HepG2 (cell line): ENCODE measurements around the gene AKAP12. TPM values are rescaled to one million over a fixed set of nuclear protein-coding genes. Genes with fewer than 3 reads are reported as not detected.

Experiments
- AHR ChIP-seq: IDR thresholded peaks from 2 replicates; pipeline ENCODE4 v1.6.1; 2018; ENCODE audit warnings: missing genetic modification reagents, missing compliant biosample characterization
- CREBL2 ChIP-seq: sonication (generic); formaldehyde crosslinking; IDR thresholded peaks from 2 replicates; pipeline ENCODE4 v1.8.1; 2023; ENCODE audit warnings: missing genetic modification reagents, mild to moderate bottlenecking, borderline replicate concordance
- ELK4 ChIP-seq: sonication (generic); formaldehyde crosslinking; IDR thresholded peaks from 2 replicates; pipeline ENCODE4 v1.9.0; 2021; ENCODE audit warnings: missing genetic modification reagents, borderline replicate concordance
- FIP1L1 ChIP-seq: fragments of 200-400 bp; formaldehyde crosslinking; IDR thresholded peaks from 2 replicates; pipeline ENCODE4 v1.6.1; 2018; ENCODE audit warnings: low read depth, mild to moderate bottlenecking, low read length, moderate library complexity, borderline replicate concordance; ENCODE audit not compliant: insufficient read depth
- FOXA1 ChIP-seq, 2 experiments: fragments of 450-650 bp in 1 of 2; sonication (generic) in 1 of 2; formaldehyde crosslinking in 1 of 2; IDR thresholded peaks; 2 replicates each; pipeline versions ENCODE4 v1.4.0 to v1.6.1; 2016 to 2020; ENCODE audit warnings: missing genetic modification reagents in 1 of 2
- HCFC1 ChIP-seq: fragments of 150-350 bp; IDR thresholded peaks from 2 replicates; pipeline ENCODE4 v1.6.1; 2014; ENCODE audit warnings: low read depth, low read length
- HOXA3 ChIP-seq: sonication (generic); formaldehyde crosslinking; IDR thresholded peaks from 2 replicates; pipeline ENCODE4 v1.5.0; 2020; ENCODE audit warnings: missing genetic modification reagents
- IKZF5 ChIP-seq: IDR thresholded peaks from 2 replicates; pipeline ENCODE4 v1.6.1; 2018; ENCODE audit warnings: missing genetic modification reagents, mild to moderate bottlenecking, missing compliant biosample characterization
- NFYB ChIP-seq: sonication (generic); formaldehyde crosslinking; IDR thresholded peaks from 2 replicates; pipeline ENCODE4 v1.4.0; 2020; ENCODE audit warnings: missing genetic modification reagents
- NKX3-1 ChIP-seq: sonication (generic); formaldehyde crosslinking; IDR thresholded peaks from 2 replicates; pipeline ENCODE4 v1.5.0; 2020; ENCODE audit warnings: missing genetic modification reagents
- NR2F6 ChIP-seq, 2 experiments: IDR thresholded peaks; 2 replicates each; pipeline ENCODE4 v1.6.1; 2016; ENCODE audit warnings: antibody characterized with exemption in 1 of 2, mild to moderate bottlenecking in 1 of 2
- ONECUT2 ChIP-seq: sonication (generic); formaldehyde crosslinking; IDR thresholded peaks from 2 replicates; pipeline ENCODE4 v1.4.0; 2020; ENCODE audit warnings: missing genetic modification reagents
- SMAD1 ChIP-seq: sonication (generic); formaldehyde crosslinking; IDR thresholded peaks from 2 replicates; pipeline ENCODE4 v1.4.0; 2020; ENCODE audit warnings: missing genetic modification reagents, low read depth, mild to moderate bottlenecking, borderline replicate concordance
- TAF1 ChIP-seq: sonication (generic); formaldehyde crosslinking; IDR thresholded peaks from 2 replicates; pipeline ENCODE4 v1.4.0; 2020; ENCODE audit warnings: missing genetic modification reagents
- TIGD3 ChIP-seq: sonication (generic); formaldehyde crosslinking; IDR thresholded peaks from 2 replicates; pipeline ENCODE4 v1.5.1; 2020; ENCODE audit warnings: mild to moderate bottlenecking, missing genetic modification reagents, borderline replicate concordance
- YY1 ChIP-seq: IDR thresholded peaks from 2 replicates; pipeline ENCODE4 v1.6.1; 2011; ENCODE audit warnings: low read length, low read depth, moderate library complexity, mild to moderate bottlenecking; ENCODE audit not compliant: insufficient read depth, insufficient replicate concordance
- ZBTB42 ChIP-seq: sonication (generic); formaldehyde crosslinking; IDR thresholded peaks from 2 replicates; pipeline ENCODE4 v1.5.0; 2020; ENCODE audit warnings: mild to moderate bottlenecking, missing genetic modification reagents
- ZNF546 ChIP-seq: sonication (generic); formaldehyde crosslinking; conservative IDR thresholded peaks from 2 replicates; pipeline ENCODE4 v1.8.1; 2023; ENCODE audit warnings: mild to moderate bottlenecking, missing genetic modification reagents
- ZNF563 ChIP-seq: sonication (generic); formaldehyde crosslinking; IDR thresholded peaks from 2 replicates; pipeline ENCODE4 v1.8.0; 2022; ENCODE audit warnings: mild to moderate bottlenecking, moderate library complexity, missing genetic modification reagents
- ZNF629 ChIP-seq: sonication (generic); formaldehyde crosslinking; conservative IDR thresholded peaks from 2 replicates; pipeline ENCODE4 v1.5.0; 2020; ENCODE audit warnings: missing genetic modification reagents
- ZNF724P ChIP-seq: sonication (generic); formaldehyde crosslinking; IDR thresholded peaks from 2 replicates; pipeline ENCODE4 v1.8.0; 2022; ENCODE audit warnings: missing genetic modification reagents, borderline replicate concordance
- ZNF766 ChIP-seq: sonication (generic); formaldehyde crosslinking; IDR thresholded peaks from 2 replicates; pipeline ENCODE4 v1.5.0; 2020; ENCODE audit warnings: missing genetic modification reagents, borderline replicate concordance
- ZNF780A ChIP-seq: sonication (generic); formaldehyde crosslinking; IDR thresholded peaks from 2 replicates; pipeline ENCODE4 v1.8.0; 2022; ENCODE audit warnings: mild to moderate bottlenecking, missing genetic modification reagents, moderate library complexity
- ZNF816 ChIP-seq: sonication (generic); formaldehyde crosslinking; IDR thresholded peaks from 2 replicates; pipeline ENCODE4 v1.8.0; 2022; ENCODE audit warnings: missing genetic modification reagents, mild to moderate bottlenecking, borderline replicate concordance
- ZSCAN29 ChIP-seq: sonication (generic); formaldehyde crosslinking; conservative IDR thresholded peaks from 2 replicates; pipeline ENCODE4 v1.4.0; 2020; ENCODE audit warnings: mild to moderate bottlenecking, missing genetic modification reagents
- polyA plus RNA-seq, 8 experiments: library from polyadenylated mRNA; depleted of rRNA in 3 of 8; stranded (reverse) in 7 of 8; unstranded in 1 of 8; fragments of >200 nt; fragmentation: Illumina TruSeq in 4 of 8; extraction: Trizol in 4 of 8; gene quantifications; 2 replicates each; pipeline versions ENCODE4 v1.2.1 to v1.2.3, GENCODE V29; 2011 to 2016; ENCODE audit warnings: low read depth in 4 of 8, missing spikeins in 1 of 8, mixed read lengths in 1 of 8; ENCODE audit not compliant: insufficient read depth in 1 of 8
- total RNA-seq, 5 experiments: library from RNA; depleted of rRNA; stranded (reverse); fragments of >200 nt; fragmentation: Illumina TruSeq; extraction: Trizol; gene quantifications; 2 replicates each; pipeline ENCODE4 v1.2.3, GENCODE V29; 2016; ENCODE audit warnings: low read depth in 1 of 5

AKAP12 gene
- total and polyA plus RNA-seq, 2 of the 13 experiments (the other 11 are each of a cell fraction or from before 2014, with no cell fraction given) = 10.6 to 19.0 TPM

GRCh38 chr6:151389618-151390275 lies 150.0 kb downstream of the AKAP12 start (continued):
- TF ChIP-seq ZNF563 (CRISPR knock-in tag) (peak; percentile 86), FOXA1 (IDR thresholded peaks at IDR 0.05) (no peak), FOXA1 (CRISPR knock-in tag; IDR thresholded peaks at IDR 0.05) (peak; percentile 16; the same call in 1 of the 2 replicates), NKX3-1 (CRISPR knock-in tag) (peak; percentile 87), TAF1 (CRISPR knock-in tag) (peak; percentile 97), CREBL2 (CRISPR knock-in tag) (peak; percentile 65; the same call in 1 of the 2 replicates), ZNF546 (CRISPR knock-in tag) (peak; percentile 89), ZNF780A (CRISPR knock-in tag) (peak; percentile 94; the same call in 1 of the 2 replicates), AHR (CRISPR knock-in tag) (peak; percentile 91), HOXA3 (no peak), ZBTB42 (CRISPR knock-in tag) (0 out of 2 replicates have a peak, but pooled peaks have one; percentile 68), IKZF5 (CRISPR knock-in tag) (peak; percentile 65), ONECUT2 (CRISPR knock-in tag) (0 out of 2 replicates have a peak, but pooled peaks have one; percentile 12), YY1 (peak; percentile 75), TIGD3 (no peak), SMAD1 (CRISPR knock-in tag) (peak; percentile 95; the same call in 1 of the 2 replicates), ZNF816 (CRISPR knock-in tag) (no peak; the same call in 1 of the 2 replicates), NFYB (no peak), ZNF629 (peak; percentile 63), ELK4 (CRISPR knock-in tag) (peak; percentile 77; the same call in 1 of the 2 replicates), FIP1L1 (no peak), ZNF766 (CRISPR knock-in tag) (peak; percentile 93), NR2F6 (IDR thresholded peaks at IDR 0.05) (no peak), NR2F6 (CRISPR knock-in tag; IDR thresholded peaks at IDR 0.05) (no peak), HCFC1 (no peak), ZNF724P (CRISPR knock-in tag) (peak; percentile 78; the same call in 1 of the 2 replicates), ZSCAN29 (CRISPR knock-in tag) (peak; percentile 74)
